ENCODE results near the gene VEGFA.

VEGFA gene

DNA sequence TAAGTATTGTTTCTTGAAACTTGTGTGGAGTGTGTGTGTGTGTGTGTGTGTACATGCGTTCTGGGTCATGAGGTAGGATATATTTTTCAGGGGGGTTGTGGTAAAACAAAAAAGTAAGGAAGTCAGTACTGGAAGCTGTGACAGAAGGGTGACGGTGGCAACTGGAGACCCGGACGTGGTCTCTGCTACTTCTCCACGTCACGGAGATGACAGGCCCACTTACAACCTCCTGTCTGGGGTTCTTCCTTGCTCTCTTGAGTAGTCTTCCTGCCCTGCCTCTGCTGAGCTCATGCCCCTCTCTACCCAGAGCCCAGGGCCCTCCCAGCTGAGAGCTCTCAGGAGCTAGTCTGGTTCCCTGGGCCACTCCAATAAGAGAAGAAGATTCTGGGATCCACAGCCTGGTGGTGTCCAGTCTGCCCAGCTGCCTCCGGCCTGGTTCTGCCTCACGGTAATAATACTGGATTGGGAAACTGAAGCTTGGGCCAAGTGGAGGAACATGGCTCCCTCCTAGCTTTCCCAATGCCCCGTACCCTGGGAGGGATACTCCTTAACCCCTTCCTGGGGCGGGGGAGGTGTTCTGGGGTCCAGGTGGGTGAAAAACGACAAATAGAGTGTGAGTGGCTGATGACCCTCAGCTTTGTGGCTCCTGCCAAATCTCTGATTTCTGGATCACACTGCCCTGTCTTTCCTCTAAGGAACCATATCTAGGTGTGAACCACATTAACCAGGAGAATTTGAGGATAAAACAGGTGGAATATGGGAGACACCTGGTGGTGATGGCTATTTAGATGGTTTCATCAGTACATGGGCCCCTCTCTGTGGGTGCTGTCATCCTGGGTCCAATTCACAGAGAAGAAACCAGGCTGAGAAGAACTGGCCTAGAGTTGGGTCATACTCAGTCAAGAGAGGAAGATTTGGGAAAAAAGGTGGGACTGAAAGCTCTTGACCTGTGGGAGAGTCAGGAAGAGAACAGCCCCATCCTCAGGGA lies 27.2 kb downstream of the VEGFA start:
- DNase-seq (ENCODE audit: extremely low spot score): no peak
- CTCF ChIA-PET: interaction anchor here (0.5 to 0.7 kb wide), 3 partner anchors 11 to 1049 kb away, joined by 3 to 4 read pairs (median 3); no protein-coding TSS in a partner anchor
- POLR2A ChIA-PET: interaction anchor here (0.7 to 1.1 kb wide), 4 partner anchors 10 to 27 kb away, joined by 3 to 4 read pairs (median 4); partner anchors contain the start of gene VEGFA
- TF ChIP-seq FOXK2 (IDR thresholded peaks at IDR 0.05): no peak
- TF ChIP-seq NFRKB (IDR thresholded peaks at IDR 0.05): no peak
- no peak for TF ChIP-seq BHLHE40 (IDR thresholded peaks at IDR 0.05; ENCODE audit: borderline replicate concordance)
- no peak for TF ChIP-seq CTBP1 (IDR thresholded peaks at IDR 0.05; ENCODE audit: borderline replicate concordance)
- TF ChIP-seq, protein P1, sequence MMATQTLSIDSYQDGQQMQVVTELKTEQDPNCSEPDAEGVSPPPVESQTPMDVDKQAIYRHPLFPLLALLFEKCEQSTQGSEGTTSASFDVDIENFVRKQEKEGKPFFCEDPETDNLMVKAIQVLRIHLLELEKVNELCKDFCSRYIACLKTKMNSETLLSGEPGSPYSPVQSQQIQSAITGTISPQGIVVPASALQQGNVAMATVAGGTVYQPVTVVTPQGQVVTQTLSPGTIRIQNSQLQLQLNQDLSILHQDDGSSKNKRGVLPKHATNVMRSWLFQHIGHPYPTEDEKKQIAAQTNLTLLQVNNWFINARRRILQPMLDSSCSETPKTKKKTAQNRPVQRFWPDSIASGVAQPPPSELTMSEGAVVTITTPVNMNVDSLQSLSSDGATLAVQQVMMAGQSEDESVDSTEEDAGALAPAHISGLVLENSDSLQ (IDR thresholded peaks at IDR 0.05): no peak
- TF ChIP-seq ELF4 (IDR thresholded peaks at IDR 0.05): no peak
- TF ChIP-seq ARNT (IDR thresholded peaks at IDR 0.05): no peak
- no peak for TF ChIP-seq FOXA1 (IDR thresholded peaks at IDR 0.05)
- no peak for TF ChIP-seq SUZ12 (IDR thresholded peaks at IDR 0.05)
- TF ChIP-seq LEF1 (IDR thresholded peaks at IDR 0.05; ENCODE audit: borderline replicate concordance): no peak
- no peak for TF ChIP-seq SP1 (IDR thresholded peaks at IDR 0.05)
- TF ChIP-seq HDGF (IDR thresholded peaks at IDR 0.05; ENCODE audit: borderline replicate concordance): no peak
- TF ChIP-seq ZNF384 (IDR thresholded peaks at IDR 0.05): no peak

DNA sequence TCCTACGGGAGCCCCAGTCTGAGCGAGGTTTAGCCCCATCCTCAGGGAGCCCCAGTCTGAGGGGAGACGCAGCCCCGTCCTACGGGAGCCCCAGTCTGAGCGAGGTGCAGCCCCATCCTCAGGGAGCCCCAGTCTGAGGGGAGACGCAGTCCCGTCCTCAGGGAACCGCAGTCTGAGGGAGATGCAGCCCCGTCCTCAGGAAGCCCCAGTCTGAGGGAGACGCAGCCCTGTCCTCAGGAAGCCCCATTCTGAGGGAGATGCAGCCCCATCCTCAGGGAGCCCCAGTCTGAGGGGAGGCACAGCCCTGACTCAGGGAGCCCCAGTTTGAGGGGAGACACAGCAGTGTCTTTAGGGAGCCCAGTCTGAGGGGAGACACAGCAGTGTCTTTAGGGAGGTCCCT lies 27.9 kb downstream of the VEGFA start:
- ChIA-PET CTCF (no interaction called here), POLR2A (no interaction called here)
- no peak for TF ChIP-seq ELF4 (IDR thresholded peaks at IDR 0.05)
- no peak for DNase-seq (ENCODE audit: extremely low spot score)

DNA sequence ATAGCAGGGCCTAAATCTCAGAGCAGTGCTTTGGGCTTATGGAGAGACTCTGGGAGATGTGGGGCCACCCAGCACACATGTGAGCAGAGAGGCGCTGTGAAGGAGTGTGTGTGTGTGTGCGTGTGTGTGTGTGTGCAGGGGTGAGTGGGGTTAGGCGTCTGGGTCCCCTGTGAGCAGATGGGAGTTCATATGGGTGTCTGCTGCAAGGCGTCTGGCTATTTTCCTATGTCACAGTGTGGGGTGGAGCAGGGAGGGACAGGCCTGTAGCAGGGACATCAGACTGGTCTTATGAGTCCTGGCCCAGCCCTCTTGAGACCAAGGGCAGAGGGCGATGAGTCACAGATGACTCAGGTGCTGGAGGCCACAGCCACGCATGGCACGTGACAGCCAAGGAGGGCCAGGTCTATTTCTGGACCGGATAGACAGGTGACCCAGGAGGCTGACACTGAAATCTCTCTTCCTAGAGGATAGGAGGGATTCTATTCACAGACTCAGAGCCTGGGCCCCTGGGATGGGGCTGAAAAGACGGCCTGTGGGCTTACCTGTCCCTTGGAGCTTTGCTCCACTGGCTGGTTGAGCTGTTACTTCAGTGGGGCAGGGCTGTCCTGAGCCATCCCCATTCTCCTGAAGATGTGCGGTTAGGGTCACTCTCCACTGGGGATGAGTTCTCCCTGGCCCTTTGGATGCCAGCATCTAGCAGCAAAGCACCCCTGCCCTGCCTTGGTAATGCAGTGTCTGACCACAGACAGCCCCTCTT lies 28.9 kb downstream of the VEGFA start:
- POLR2A ChIA-PET: no interaction called here

DNA sequence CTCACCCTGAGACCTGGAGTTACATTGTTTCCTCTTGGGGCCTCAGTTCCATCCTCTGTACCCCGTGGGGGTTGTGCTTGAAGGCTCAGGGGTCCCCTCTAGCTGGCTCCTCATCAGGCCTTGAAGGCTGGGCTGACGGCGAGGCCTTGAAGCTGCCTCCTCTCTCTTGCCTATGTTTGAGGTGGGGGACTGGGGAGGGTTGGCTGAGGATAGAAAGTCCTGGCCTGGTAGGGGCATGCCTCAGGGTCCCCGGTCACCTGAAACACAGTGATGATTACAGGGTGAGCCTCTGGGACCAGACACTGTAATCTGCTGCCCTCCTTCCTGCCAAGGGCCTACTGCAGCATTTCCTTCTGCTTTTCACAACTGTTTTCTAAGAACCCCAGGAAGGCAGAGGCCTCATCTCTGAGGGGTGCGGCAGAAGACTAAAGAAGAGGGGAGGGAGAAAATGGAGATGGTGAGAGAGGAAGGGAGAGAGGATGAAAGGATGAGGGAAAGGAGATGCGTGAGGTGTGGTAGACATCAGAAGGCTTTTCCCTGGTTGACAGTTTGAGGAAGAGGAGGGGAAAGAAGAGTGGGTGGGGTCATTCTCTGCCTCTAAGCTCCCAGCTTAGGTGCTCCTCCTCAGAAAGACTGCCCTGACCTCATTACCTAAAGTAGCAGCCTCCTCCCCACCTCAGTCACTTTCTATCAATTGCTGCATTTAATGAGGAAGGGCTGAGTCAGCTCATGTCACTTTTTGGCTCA lies 29.7 kb downstream of the VEGFA start:
- ChIA-PET CTCF (no interaction called here), POLR2A (no interaction called here)
- no peak for DNase-seq (ENCODE audit: extremely low spot score)
- TF ChIP-seq ZNF384 (IDR thresholded peaks at IDR 0.05): no peak
- no peak for TF ChIP-seq TARDBP (IDR thresholded peaks at IDR 0.05)
- TF ChIP-seq HDGF (IDR thresholded peaks at IDR 0.05; ENCODE audit: borderline replicate concordance): no peak
- TF ChIP-seq CTBP1 (IDR thresholded peaks at IDR 0.05; ENCODE audit: borderline replicate concordance): no peak
- TF ChIP-seq ARNT (IDR thresholded peaks at IDR 0.05): no peak
- no peak for TF ChIP-seq NFRKB (IDR thresholded peaks at IDR 0.05)
- no peak for TF ChIP-seq FOXK2 (IDR thresholded peaks at IDR 0.05)

More for the DNA sequence above, 28.9 kb downstream of the VEGFA start:
- TF ChIP-seq FOXK2 (IDR thresholded peaks at IDR 0.05) (no peak), LEF1 (IDR thresholded peaks at IDR 0.05; ENCODE audit: borderline replicate concordance) (no peak), ARNT (IDR thresholded peaks at IDR 0.05) (no peak), HDGF (IDR thresholded peaks at IDR 0.05; ENCODE audit: borderline replicate concordance) (no peak), ZNF384 (IDR thresholded peaks at IDR 0.05) (no peak), SUZ12 (IDR thresholded peaks at IDR 0.05) (no peak)
- TF ChIP-seq, protein P1 (IDR thresholded peaks at IDR 0.05): no peak
- CTCF ChIA-PET: no interaction called here
- no peak for DNase-seq (ENCODE audit: extremely low spot score)

DNA sequence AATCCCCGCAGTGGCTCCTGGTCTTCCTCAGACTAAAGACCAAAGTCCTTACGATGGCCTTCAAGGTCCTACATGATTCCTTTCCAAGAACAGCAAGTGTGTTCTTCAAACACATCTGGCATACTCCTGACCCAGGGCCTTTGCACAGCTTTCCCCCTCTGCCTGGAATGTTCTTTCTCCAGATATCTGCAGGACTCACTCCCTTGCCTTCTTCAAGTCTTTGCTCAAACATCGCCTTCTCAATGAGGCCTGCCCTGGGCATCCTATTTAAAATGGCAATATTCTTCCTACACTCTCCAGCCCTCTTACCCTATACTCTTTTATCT lies 30.2 kb downstream of the VEGFA start:
- no peak for DNase-seq (ENCODE audit: extremely low spot score)
- CTCF ChIA-PET: no interaction called here
- TF ChIP-seq SP1 (IDR thresholded peaks at IDR 0.05): no peak
- TF ChIP-seq HDGF (IDR thresholded peaks at IDR 0.05; ENCODE audit: borderline replicate concordance): no peak
- no peak for TF ChIP-seq BHLHE40 (IDR thresholded peaks at IDR 0.05; ENCODE audit: borderline replicate concordance)
- no peak for TF ChIP-seq CTBP1 (IDR thresholded peaks at IDR 0.05; ENCODE audit: borderline replicate concordance)
- TF ChIP-seq SUZ12 (IDR thresholded peaks at IDR 0.05): no peak
- TF ChIP-seq FOXK2 (IDR thresholded peaks at IDR 0.05): no peak
- TF ChIP-seq TARDBP (IDR thresholded peaks at IDR 0.05): no peak
- no peak for TF ChIP-seq NFRKB (IDR thresholded peaks at IDR 0.05)
- TF ChIP-seq ARNT (IDR thresholded peaks at IDR 0.05): no peak
- no peak for TF ChIP-seq ELF4 (IDR thresholded peaks at IDR 0.05)
- TF ChIP-seq, protein P1 (IDR thresholded peaks at IDR 0.05): no peak
- TF ChIP-seq FOXM1 (IDR thresholded peaks at IDR 0.05; ENCODE audit: borderline replicate concordance): no peak
- POLR2A ChIA-PET: no interaction called here

Data from HEK293T (cell line).